GM18951 (cell line): ENCODE measurements around the gene SHISA8.

Source experiments
- POLR2A ChIP-seq: IDR thresholded peaks from 4 replicates; pipeline ENCODE4 v1.6.1; 2011; ENCODE audit warnings: mild to moderate bottlenecking; ENCODE audit not compliant: insufficient read length, insufficient read depth; ENCODE audit errors: extremely low read depth
- in situ Hi-C: fragments of 300-500 bp; cut with MboI; formaldehyde crosslinking; loops from one replicate; pipeline ENCODE4 v1.12.0; 2022; ENCODE audit warnings: low sequenced_read_pairs, mixed read lengths, inconsistent platforms; ENCODE audit not compliant: unreplicated experiment

Gene SHISA8

DNA sequence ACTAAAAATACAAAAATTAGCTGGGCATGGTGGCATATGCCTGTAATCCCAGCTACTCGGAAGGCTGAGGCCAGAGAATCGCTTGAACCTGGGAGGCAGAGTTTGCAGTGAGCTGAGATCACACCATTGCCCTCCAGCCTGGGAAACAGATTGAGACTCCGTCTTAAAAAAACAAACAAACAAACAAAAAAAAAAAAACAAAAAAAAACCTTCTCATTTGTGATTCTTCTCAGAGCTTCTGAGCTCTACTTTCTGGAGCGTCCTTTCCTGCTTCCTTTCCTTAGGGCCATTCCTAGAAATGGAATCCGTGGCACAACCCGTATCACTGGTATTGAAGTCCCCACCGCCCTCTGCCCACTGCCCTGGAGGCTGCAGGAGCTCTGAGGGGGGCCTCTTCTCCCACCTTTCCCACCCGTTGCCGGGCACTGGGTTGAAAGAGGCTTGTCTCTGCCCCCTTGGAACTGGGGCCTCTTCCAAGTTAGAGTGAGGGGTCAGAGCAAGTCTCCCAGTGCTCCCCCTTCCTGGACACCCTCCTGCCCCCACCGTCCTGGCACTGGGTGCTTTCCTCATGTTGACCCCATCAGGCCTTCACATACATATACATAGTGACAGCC, 2.0 kb upstream of the SHISA8 start:
- in situ Hi-C loops = no loop called here
- TF ChIP-seq POLR2A = no peak

GRCh38 chr22:41915786-41916493, 1.1 kb upstream of the SHISA8 start:
- in situ Hi-C loops = no loop called here
- TF ChIP-seq POLR2A = no peak

- in situ Hi-C loops = no loop called here
Observed at GRCh38 chr22:41914611-41915034, 251 bp downstream of the SHISA8 start.

GRCh38 chr22:41913842-41914534, 886 bp downstream of the SHISA8 start:
- in situ Hi-C loops = no loop called here
- no peak for TF ChIP-seq POLR2A

More at GRCh38 chr22:41914611-41915034, 251 bp downstream of the SHISA8 start:
- TF ChIP-seq POLR2A = no peak

- in situ Hi-C loops = no loop called here
- no peak for TF ChIP-seq POLR2A
Observed at GRCh38 chr22:41913040-41913719, 1.7 kb downstream of the SHISA8 start.

DNA sequence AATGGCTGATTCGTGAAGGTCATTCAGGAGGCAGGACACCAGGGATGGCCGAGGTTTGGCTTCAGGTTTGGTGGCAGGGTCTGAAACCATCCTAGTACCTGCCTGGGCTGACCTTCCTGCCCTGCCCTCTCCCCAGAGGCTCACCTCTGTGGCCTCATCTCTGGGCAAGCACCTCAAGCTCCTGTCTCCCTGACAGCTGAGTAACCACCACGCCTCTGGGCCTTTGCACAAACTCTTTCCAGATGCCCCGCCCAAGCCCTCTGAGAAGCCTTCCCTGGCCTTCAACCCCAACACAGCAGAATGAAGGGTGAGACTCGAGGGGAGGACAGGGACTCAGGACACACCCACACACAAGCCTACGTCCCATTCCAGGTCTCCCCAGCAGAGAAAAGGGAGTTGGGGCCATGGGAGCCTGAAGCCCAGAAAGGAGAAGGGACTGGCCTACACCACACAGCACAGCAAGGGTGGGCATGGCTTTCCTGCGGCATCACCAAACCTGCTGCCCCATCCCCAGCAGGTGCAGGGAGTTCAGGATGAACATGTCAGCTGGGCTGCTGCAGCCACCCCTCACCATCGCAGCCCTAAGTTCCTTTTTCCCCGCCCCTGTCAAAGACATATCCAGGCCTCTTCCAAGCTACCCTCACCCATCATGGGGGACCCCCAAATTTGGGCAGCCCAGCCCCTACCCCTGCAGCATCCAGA, 2.4 kb downstream of the SHISA8 start:
- no peak for TF ChIP-seq POLR2A
- in situ Hi-C loops = no loop called here

- in situ Hi-C loops = no loop called here
- no peak for TF ChIP-seq POLR2A
Observed at GRCh38 chr22:41911001-41911611, 3.8 kb downstream of the SHISA8 start.

DNA sequence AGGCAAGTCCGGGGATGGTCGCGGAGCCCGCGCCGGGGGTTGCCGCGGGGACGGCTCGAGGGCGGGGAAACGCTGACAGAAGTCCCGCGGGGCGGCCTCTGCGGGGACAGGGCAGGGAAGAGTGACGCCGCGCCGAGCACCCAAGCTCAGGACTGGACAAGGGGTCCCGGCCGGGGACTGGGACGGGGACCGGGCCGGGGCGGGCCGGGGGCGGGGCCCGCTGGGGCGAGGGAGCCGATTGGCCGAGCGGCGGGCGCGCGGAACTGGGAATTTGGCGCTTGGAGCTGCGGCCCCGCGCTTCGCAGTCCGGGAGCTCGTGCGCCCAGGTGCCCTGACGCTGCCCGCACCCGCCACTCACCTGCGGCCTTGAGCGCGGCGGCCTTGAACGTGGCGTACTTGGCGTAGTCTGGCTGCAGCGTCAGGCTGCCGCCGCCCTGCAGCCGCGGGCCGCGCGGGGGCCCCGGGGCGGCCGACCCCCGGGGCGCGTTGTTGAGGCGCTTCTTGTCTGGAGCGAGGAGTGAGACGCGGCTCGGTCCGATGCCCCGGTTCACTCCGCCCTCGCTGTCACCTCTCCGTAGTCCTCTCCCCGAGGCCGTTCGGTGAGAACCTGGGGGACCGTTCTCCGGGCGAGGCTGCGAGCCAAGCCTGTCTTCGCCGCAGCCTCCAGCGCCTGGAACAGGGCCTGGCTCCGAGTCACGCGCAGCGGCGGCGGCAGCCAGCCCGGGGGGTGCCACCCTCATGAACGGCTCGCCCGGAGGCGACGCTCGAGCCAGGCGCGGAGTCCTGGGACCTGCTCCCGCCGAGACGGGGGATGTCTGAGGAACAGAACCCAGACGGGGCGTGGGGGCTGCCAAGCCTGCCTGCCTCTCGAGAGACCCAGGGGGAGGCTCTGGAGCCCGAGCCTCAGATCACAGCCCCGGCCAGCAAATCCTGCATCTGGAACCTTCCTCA, 4.5 kb downstream of the SHISA8 start:
- in situ Hi-C loops = no loop called here
- no peak for TF ChIP-seq POLR2A

DNA sequence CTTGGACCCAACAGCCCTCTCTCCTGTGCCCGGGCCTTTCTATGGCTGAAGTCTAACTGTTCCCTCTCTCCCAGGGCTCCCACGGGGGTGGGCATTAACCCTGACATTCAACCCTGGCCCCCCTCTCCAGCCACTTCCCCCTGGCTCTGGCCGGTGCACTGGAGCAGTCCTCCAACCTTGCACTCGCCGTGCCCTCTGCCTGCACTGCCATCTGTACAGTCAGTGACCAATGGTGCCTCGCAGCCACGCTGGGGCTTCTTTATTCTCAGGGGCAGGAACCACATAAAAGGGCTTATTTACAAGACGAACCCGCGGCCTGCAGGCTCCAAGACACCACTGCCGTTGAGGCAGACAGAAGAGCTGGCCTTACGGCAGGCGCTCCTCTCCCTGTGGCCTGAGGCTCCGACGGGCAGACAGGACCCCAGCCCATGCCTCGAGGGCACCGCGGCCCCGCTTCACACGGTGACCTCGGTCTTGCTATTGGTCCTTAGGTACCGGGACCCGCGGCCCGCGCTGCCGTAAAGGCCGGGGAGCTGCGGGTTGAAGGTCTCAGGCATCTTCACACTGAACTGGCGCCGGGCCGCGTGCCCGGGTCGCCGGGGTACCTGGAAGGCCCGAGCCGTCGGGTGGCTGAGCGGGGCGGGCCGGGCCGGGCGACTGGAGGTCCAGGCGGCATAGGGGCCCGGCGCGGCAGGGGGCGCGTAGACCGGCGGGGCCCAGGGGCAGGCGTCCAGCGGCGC, 5.4 kb downstream of the SHISA8 start:
- TF ChIP-seq POLR2A = peak; percentile 23
- in situ Hi-C loops = no loop called here

GRCh38 chr22:41908411-41909309, 6.2 kb downstream of the SHISA8 start:
- in situ Hi-C loops = no loop called here
- TF ChIP-seq POLR2A = no peak
